Neural cell (in vitro differentiated cells): ENCODE data around the gene LRRC55. TPM values are rescaled to one million over a fixed set of nuclear protein-coding genes. Genes with fewer than 3 reads are reported as not detected.

ENCODE experiments used
- H2AFZ ChIP-seq: fragments of 200-600, 300-800 bp; sonication (generic), shearing (Covaris generic); 2 replicates; pipeline ENCODE4 v1.6.0; 2014; ENCODE audit warnings: low read depth, mild to moderate bottlenecking, antibody characterized with exemption, low read length, moderate library complexity
- H3F3A ChIP-seq: fragments of 200-600 bp; shearing (Covaris generic); 2 replicates; pipeline ENCODE4 v1.6.1; 2016; ENCODE audit warnings: mild to moderate bottlenecking, moderate library complexity, mixed read lengths, antibody characterized with exemption, low read length; ENCODE audit not compliant: insufficient read depth, poor library complexity, severe bottlenecking
- H3K27ac ChIP-seq: fragments of 200-600, 300-800 bp; sonication (generic), shearing (Covaris generic); 2 replicates; pipeline ENCODE4 v1.5.1; 2014; ENCODE audit warnings: mild to moderate bottlenecking, low read length, moderate library complexity
- H3K27me3 ChIP-seq: fragments of 300-800, 200-600 bp; sonication (generic), shearing (Covaris generic); 2 replicates; pipeline ENCODE4 v1.6.0; 2014; ENCODE audit warnings: mild to moderate bottlenecking, low read depth, low read length, moderate library complexity; ENCODE audit not compliant: insufficient read depth
- H3K36me3 ChIP-seq: fragments of 300-800, 200-600 bp; sonication (generic), shearing (Covaris generic); 2 replicates; pipeline ENCODE4 v1.5.1; 2014; ENCODE audit warnings: mild to moderate bottlenecking, antibody characterized with exemption, low read length, moderate library complexity; ENCODE audit not compliant: insufficient read depth
- H3K4me2 ChIP-seq: fragments of 300-800, 200-600 bp; sonication (generic), shearing (Covaris generic); 2 replicates; pipeline ENCODE4 v1.6.0; 2014; ENCODE audit warnings: mild to moderate bottlenecking, low read length
- H3K4me3 ChIP-seq: fragments of 300-800, 200-600 bp; sonication (generic), shearing (Covaris generic); 2 replicates; pipeline ENCODE4 v1.5.1; 2014; ENCODE audit warnings: mild to moderate bottlenecking, low read length, moderate library complexity
- H3K79me2 ChIP-seq: fragments of 200-600 bp; shearing (Covaris generic); replicated peaks from 2 replicates; pipeline ENCODE4 v1.6.0; 2014; ENCODE audit warnings: mild to moderate bottlenecking, low read length, moderate library complexity; ENCODE audit not compliant: insufficient read depth
- H3K9ac ChIP-seq: fragments of 300-800, 200-600 bp; sonication (generic), shearing (Covaris generic); 2 replicates; pipeline ENCODE4 v1.6.1; 2016; ENCODE audit warnings: mild to moderate bottlenecking, low read length, mixed read lengths
- H3K9me2 ChIP-seq: fragments of 200-600 bp; shearing (Covaris generic); 2 replicates; pipeline ENCODE4 v1.6.1; 2016; ENCODE audit warnings: mild to moderate bottlenecking, low read length, mixed read lengths; ENCODE audit not compliant: insufficient read depth
- H3K9me3 ChIP-seq: fragments of 200-600, 300-800 bp; sonication (generic), shearing (Covaris generic); 2 replicates; pipeline ENCODE4 v1.6.1; 2016; ENCODE audit warnings: mild to moderate bottlenecking, mixed run types, low read length, moderate library complexity, mixed read lengths
- H4K20me1 ChIP-seq: fragments of 200-600 bp; shearing (Covaris generic); 2 replicates; pipeline ENCODE4 v1.6.1; 2016; ENCODE audit warnings: mild to moderate bottlenecking, mixed run types; ENCODE audit not compliant: insufficient read depth
- EP300 ChIP-seq: fragments of 450-650 bp; conservative IDR thresholded peaks from 2 replicates; pipeline ENCODE4 v1.6.1; 2014; ENCODE audit warnings: antibody characterized with exemption, mild to moderate bottlenecking, moderate library complexity; ENCODE audit not compliant: poor library complexity, severe bottlenecking
- EZH2 ChIP-seq: fragments of 200-600, 300-800 bp; shearing (Covaris generic), sonication (generic); IDR thresholded peaks from 2 replicates; pipeline ENCODE4 v1.6.1; 2014; ENCODE audit warnings: antibody characterized with exemption, low read length, borderline replicate concordance, mild to moderate bottlenecking; ENCODE audit not compliant: insufficient read depth, poor library complexity, severe bottlenecking
- MXI1 ChIP-seq: fragments of 450-650 bp; conservative IDR thresholded peaks from 2 replicates; pipeline ENCODE4 v1.6.1; 2014; ENCODE audit warnings: antibody characterized with exemption, mild to moderate bottlenecking; ENCODE audit not compliant: poor library complexity, severe bottlenecking
- POLR2AphosphoS5 ChIP-seq: IDR thresholded peaks from 2 replicates; pipeline ENCODE4 v1.6.1; 2012
- RAD21 ChIP-seq: fragments of 450-650 bp; conservative IDR thresholded peaks from 2 replicates; pipeline ENCODE4 v1.6.1; 2014; ENCODE audit warnings: antibody characterized with exemption, mild to moderate bottlenecking, moderate library complexity
- SMC3 ChIP-seq: fragments of 450-650 bp; conservative IDR thresholded peaks from 2 replicates; pipeline ENCODE4 v1.6.1; 2014; ENCODE audit warnings: antibody characterized with exemption, mild to moderate bottlenecking, moderate library complexity; ENCODE audit not compliant: poor library complexity
- TAF1 ChIP-seq: IDR thresholded peaks from 2 replicates; pipeline ENCODE4 v1.6.1; 2012; ENCODE audit warnings: low read depth
- polyA plus RNA-seq: library from polyadenylated mRNA; depleted of rRNA; stranded (reverse); fragments of >200 nt; gene quantifications from 2 replicates; pipeline ENCODE4 v1.2.3, GENCODE V29; 2014
- TF ChIP-seq, protein P1 (sequence below): fragments of 450-650 bp; IDR thresholded peaks from 2 replicates; pipeline ENCODE4 v1.5.1; 2014; ENCODE audit warnings: antibody characterized with exemption, mild to moderate bottlenecking, moderate library complexity; ENCODE audit not compliant: poor library complexity, severe bottlenecking
- TF ChIP-seq, protein P2 (sequence below): IDR thresholded peaks from 2 replicates; pipeline ENCODE4 v1.6.1; 2012; ENCODE audit warnings: borderline replicate concordance

The LRRC55 gene
- polyA plus RNA-seq, 1 donor from 2014 or later: 2.8 TPM

GRCh38 chr11:57155838-57156607 lies 25.7 kb upstream of the LRRC55 start:
- Histone ChIP-seq H3K27me3 (no peaks in the 10 kb centered on the region), H2AFZ (no peak overlapping the region), H3K4me2 (no peak overlapping the region), H3K9ac (no peak overlapping the region), H3K27ac (no peak overlapping the region), H3K4me3 (no peak overlapping the region), H3K36me3 (no peaks in the 10 kb centered on the region), H3F3A (no peaks in the 10 kb centered on the region), H3K79me2 (no peaks in the 10 kb centered on the region), H3K9me2 (no peaks in the 10 kb centered on the region), H4K20me1 (no peaks in the 10 kb centered on the region), H3K9me3 (no peaks in the 10 kb centered on the region)
- TF ChIP-seq SMC3 (no peak), RAD21 (no peak), MXI1 (no peak)

GRCh38 chr11:57156928-57157327 lies 24.8 kb upstream of the LRRC55 start:
- H3F3A ChIP-seq: no peaks in the 10 kb centered on the region
- no peak overlapping the region for H3K9ac ChIP-seq
- H3K4me2 ChIP-seq: no peak overlapping the region
- H3K9me3 ChIP-seq: no peaks in the 10 kb centered on the region
- no peaks in the 10 kb centered on the region for H3K79me2 ChIP-seq
- no peaks in the 10 kb centered on the region for H3K36me3 ChIP-seq
- H3K9me2 ChIP-seq: no peaks in the 10 kb centered on the region
- no peak overlapping the region for H2AFZ ChIP-seq
- H3K27ac ChIP-seq: no peak overlapping the region
- TF ChIP-seq, protein P1, sequence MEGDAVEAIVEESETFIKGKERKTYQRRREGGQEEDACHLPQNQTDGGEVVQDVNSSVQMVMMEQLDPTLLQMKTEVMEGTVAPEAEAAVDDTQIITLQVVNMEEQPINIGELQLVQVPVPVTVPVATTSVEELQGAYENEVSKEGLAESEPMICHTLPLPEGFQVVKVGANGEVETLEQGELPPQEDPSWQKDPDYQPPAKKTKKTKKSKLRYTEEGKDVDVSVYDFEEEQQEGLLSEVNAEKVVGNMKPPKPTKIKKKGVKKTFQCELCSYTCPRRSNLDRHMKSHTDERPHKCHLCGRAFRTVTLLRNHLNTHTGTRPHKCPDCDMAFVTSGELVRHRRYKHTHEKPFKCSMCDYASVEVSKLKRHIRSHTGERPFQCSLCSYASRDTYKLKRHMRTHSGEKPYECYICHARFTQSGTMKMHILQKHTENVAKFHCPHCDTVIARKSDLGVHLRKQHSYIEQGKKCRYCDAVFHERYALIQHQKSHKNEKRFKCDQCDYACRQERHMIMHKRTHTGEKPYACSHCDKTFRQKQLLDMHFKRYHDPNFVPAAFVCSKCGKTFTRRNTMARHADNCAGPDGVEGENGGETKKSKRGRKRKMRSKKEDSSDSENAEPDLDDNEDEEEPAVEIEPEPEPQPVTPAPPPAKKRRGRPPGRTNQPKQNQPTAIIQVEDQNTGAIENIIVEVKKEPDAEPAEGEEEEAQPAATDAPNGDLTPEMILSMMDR: no peak
- TF ChIP-seq, protein P2, sequence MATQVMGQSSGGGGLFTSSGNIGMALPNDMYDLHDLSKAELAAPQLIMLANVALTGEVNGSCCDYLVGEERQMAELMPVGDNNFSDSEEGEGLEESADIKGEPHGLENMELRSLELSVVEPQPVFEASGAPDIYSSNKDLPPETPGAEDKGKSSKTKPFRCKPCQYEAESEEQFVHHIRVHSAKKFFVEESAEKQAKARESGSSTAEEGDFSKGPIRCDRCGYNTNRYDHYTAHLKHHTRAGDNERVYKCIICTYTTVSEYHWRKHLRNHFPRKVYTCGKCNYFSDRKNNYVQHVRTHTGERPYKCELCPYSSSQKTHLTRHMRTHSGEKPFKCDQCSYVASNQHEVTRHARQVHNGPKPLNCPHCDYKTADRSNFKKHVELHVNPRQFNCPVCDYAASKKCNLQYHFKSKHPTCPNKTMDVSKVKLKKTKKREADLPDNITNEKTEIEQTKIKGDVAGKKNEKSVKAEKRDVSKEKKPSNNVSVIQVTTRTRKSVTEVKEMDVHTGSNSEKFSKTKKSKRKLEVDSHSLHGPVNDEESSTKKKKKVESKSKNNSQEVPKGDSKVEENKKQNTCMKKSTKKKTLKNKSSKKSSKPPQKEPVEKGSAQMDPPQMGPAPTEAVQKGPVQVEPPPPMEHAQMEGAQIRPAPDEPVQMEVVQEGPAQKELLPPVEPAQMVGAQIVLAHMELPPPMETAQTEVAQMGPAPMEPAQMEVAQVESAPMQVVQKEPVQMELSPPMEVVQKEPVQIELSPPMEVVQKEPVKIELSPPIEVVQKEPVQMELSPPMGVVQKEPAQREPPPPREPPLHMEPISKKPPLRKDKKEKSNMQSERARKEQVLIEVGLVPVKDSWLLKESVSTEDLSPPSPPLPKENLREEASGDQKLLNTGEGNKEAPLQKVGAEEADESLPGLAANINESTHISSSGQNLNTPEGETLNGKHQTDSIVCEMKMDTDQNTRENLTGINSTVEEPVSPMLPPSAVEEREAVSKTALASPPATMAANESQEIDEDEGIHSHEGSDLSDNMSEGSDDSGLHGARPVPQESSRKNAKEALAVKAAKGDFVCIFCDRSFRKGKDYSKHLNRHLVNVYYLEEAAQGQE: no peak
- TF ChIP-seq RAD21: no peak
- no peak for TF ChIP-seq TAF1
- no peak for TF ChIP-seq SMC3
- TF ChIP-seq MXI1: no peak
- TF ChIP-seq EZH2: no peak
- no peak for TF ChIP-seq EP300
- no peak for TF ChIP-seq POLR2AphosphoS5
- no peaks in the 10 kb centered on the region for H3K27me3 ChIP-seq
- H3K4me3 ChIP-seq: no peak overlapping the region
- no peaks in the 10 kb centered on the region for H4K20me1 ChIP-seq
